ENCODE data around the gene CAMSAP3.
"Not testable (repeated sequence)": the region's sequence is repeated elsewhere in the genome, so short reads cannot be mapped to it uniquely, and the experiment has no call there.

The CAMSAP3 gene

GRCh38 chr19:7575434-7576040, 20.1 kb upstream of the CAMSAP3 start:
- no peak for DNase-seq

DNA sequence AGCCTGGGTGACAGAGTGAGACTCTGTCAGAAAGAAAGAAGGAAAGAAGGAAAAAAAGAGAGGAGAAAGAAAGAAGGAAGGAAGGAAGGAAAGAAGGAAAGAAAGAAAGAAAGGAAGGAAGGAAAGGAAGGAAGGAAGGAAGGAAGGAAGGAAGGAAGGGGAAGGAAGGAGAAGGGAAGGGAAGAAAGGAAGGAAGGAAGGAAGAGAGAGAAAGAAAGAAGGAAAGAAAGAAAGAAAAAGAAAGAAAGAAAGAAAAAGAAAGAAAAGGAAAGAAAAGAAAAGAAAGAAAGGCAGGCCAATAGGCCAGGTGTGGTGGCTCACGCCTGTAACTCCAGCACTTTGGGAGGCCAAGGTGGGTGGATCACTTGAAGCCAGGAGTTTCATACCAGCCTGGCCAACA, 18.2 kb upstream of the CAMSAP3 start:
- not testable (repeated sequence) for DNase-seq

DNA sequence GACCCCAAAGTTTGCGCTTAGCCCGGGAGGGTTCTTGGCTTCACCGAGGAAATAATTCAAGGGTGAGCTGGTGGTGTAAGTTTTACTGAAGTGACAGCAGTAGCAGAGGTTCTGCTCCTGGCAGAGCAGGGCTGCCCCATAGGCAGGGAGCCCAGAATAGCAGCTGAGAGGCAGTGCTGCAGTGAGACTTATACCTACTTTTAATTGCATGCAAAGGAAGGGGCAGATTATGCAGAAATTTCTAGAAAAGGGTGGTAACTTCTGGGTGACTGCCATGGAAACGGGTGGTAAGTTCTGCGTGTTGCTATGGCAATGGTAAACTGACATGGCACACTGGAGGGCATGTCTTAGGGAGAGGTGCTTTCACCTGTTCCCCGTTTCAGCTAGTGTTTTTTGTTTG, 17.5 kb upstream of the CAMSAP3 start:
- no peak for DNase-seq

GRCh38 chr19:7579182-7579581, 16.5 kb upstream of the CAMSAP3 start:
- no peak for DNase-seq

DNA sequence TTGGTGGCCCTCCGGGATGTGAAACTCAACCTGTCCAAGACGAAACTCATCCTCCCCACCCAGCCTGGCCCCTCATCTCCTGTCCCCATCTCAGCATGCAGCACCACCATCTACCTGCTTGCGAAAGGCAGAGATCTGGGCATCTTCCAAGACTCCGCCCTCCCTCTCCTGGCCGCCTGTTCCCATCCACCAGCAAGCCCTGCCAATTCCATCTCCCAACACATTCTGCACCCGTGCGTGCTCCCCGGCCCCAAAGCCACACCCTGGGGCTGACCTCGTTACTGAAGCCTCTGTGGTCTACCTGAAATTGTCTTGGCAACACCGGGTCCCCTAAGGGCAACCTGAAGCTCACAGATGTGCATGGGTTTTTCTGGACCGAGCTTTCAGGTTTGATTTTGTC, 13.2 kb upstream of the CAMSAP3 start:
- no peak for DNase-seq

DNA sequence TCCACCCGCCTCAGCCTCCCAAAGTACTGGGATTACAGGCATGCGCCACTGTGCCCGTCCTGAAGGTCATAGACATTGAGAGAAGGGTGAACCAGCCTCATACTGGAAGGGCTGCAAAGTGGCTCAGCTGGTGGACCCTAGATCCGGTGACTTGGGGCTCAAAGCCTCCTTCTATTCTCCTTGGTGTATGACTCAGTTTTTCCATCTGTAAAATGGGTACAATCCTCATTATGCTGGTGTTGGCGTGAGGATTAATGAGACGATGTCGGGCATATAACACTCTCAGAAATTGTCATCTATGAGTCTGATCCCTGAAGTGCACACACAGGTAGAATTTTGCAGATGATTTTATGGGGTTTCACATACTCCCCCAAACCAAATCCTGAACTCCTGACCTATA, 5.8 kb upstream of the CAMSAP3 start:
- no peak for DNase-seq

DNA sequence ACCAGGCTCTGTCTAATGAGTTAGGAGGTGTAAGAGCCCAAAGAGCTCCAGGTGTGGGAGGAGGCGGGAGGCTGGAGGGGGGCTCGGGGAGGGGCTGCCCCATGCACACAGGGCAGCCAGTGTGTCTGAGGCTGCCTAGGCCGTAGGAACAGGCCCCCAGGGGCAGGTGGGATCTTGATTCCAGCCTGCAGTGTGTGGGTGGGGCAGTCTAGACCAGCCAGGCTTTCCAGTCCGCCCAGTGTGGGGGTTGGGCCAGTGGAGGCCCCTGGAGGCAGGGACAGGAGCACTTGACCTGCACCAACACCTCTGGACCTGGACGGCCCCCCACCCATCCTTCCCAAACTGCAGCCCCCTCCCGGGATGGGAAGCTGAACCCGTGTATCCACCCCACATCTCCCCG, 5.4 kb upstream of the CAMSAP3 start:
- DNase-seq: no peak

DNA sequence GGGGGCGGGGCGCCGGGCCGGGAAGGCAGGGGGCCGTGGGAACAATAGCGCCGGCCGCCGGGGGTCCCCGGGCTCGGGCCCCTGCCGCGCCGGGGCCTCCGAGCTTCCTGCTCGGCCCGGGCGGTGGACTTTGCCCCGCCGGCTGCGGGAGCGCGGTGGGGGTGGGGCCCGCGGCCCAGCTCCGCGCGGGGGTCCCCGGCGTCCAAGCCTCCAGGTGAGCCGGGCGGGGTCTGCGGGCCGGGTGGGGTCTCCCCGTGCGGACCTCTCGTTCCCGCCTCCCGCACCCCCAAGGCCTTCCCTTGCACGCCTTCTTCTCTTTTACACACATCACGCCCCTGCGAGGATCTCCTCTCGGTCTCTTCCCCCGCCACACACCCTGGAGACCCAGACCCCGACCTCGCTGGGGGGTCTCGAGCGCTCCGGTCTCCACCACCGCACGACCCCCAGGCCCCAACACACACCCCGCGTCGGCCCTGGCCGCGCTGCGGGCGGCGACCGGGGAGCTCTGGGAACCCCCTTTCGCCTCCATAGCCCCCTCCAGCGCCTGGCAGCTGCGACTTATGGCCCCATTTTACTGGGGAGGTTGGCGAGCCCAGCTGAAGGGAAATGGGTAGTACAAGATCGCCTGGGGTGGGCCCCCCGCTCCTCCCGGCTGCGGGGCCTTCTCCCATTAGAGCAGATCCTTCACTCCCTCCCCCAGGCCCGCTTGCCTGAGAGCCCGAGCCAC, 711 bp downstream of the CAMSAP3 start:
- no peak for DNase-seq

- no peak for DNase-seq
Measured at GRCh38 chr19:7597689-7598088, 2.0 kb downstream of the CAMSAP3 start.

- DNase-seq: no peak
Measured at GRCh38 chr19:7598180-7598579, 2.5 kb downstream of the CAMSAP3 start.

DNA sequence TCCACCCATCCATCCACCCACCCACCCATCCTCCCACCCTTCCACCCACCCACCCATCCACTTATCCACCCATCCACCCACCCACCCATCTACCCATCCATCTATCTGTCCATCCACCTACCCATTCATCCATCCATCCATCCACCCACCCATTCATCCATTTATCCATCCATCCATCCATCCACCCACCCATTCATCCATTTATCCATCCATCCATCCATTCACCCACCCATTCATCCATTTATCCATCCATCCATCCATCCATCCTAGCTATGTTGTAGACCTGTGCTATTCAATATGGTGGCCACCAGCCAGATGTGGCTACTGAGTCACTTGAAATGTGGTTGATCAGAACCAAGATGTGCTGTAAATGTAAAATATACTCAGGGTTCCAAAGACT, 5.1 kb downstream of the CAMSAP3 start:
- DNase-seq: no peak

- DNase-seq: no peak
Measured at GRCh38 chr19:7602240-7602934, 6.7 kb downstream of the CAMSAP3 start.

DNA sequence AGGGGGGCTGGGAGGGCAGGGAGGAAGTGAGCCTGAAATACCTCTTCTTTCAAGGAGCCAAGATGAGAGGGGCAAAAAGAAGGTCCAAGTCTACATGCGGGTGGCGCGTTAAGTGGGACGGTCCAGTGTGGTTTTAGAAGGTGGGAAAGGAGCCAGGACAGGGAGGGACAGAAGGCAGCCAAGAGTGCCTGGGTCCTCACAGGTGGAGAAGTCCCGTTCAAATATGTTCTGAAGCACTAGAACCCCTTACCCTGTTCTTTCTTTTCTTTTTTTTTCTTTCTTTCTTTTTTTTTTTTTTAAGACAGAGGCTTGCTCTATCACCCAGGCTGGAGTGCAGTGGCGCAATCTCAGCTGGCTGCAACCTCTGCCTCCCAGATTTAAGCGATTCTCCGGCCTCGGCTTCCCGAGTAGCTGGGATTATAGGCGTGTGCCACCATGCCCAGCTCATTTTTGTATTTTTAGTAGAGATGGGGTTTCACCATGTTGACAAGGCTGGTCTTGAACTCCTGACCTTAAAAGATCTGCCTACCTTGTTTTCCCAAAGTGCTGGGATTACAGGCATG, 7.4 kb downstream of the CAMSAP3 start:
- DNase-seq: no peak

DNA sequence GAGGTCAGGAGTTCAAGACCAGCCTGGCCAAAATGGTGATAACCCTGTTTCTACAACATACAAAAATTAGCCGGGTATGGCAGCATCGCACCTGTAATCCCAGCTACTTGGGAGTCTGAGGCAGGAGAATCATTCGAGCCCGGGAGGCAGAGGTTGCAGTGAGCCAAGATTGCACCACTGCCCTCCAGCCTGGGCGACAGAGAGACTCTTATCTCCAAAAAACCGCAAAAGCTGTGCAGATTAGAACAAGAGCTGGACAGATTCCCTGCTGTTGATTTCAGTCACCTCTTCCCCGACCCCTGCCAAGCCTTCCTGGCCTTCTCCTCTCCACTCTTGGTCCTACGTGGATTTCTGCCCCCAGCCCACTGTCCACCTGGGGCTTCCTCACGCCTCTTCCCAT, 8.3 kb downstream of the CAMSAP3 start:
- DNase-seq: no peak

- no peak for DNase-seq
Measured at GRCh38 chr19:7605490-7606222, 10.0 kb downstream of the CAMSAP3 start.

DNA sequence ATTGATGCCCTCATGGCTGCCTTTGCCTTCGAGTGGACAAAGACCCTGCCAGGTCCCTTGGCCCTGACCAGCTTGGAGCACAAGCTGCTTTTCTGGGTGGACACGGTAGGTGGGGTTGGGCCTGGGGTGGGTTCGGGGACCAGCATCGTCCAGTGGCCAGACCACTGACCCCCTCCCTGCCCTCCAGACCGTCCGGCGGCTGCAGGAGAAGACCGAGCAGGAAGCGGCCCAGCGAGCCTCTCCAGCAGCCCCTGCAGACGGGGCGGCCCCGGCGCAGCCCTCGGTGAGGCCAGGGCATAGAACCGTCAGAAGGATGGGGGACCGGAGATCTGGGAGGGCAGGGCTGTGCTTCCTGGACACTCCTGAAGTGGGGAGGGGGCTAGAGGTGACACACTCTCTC, 10.6 kb downstream of the CAMSAP3 start:
- no peak for DNase-seq

GRCh38 chr19:7607212-7607873, 11.7 kb downstream of the CAMSAP3 start:
- no peak for DNase-seq

- DNase-seq: no peak
Measured at GRCh38 chr19:7607874-7608560, 12.4 kb downstream of the CAMSAP3 start.

DNA sequence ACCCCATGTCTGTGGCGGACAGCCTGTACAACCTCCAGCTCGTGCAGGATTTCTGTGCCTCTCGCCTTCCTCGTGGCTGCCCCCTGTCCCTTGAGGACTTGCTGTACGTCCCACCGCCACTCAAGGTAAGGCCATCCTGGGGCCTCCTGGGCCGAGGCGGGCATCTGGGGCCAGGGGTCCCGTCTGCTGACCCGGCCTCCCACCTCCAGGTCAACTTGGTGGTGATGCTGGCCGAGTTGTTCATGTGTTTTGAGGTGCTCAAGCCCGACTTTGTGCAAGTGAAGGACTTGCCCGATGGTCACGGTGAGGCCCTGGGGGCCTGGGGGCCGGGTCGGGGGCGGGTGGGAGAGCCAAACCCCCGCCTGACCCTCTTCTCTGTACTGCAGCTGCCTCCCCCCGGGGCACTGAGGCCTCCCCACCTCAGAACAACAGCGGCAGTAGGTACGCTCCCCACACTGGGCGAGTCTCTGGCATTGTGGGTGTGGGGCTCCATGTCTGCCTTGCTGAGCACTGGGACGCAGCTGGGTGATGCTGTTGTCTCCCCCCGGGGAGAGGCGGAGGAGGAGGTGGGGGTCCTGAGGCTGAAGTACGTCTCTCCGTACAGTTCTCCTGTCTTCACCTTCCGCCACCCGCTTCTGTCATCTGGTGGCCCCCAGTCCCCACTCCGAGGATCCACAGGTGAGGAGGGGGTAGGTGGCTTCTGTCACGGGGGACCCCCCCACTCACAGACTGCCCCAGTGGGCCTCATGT, 15.0 kb downstream of the CAMSAP3 start:
- DNase-seq: no peak

DNA sequence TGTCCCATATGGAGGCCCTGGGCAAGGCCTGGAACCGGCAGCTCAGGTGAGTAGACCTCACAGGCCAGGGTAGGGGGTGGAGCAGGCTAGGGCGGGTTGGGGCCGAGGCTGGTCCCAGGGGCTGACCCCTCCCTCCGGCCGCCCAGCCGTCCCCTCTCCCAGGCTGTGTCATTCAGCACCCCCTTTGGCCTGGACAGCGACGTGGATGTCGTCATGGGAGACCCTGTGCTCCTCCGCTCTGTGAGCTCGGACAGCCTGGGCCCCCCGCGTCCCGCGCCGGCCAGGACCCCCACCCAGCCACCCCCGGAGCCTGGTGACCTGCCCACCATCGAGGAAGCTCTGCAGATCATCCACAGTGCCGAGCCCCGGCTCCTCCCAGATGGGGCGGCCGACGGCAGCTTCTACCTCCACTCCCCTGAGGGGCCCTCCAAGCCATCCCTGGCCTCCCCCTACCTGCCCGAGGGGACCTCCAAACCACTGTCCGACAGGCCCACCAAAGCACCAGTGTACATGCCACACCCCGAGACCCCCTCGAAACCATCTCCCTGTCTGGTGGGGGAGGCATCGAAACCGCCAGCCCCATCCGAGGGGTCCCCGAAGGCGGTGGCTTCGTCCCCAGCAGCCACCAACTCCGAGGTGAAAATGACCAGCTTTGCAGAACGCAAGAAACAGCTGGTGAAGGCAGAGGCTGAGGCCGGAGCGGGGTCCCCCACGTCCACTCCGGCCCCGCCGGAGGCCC, 16.0 kb downstream of the CAMSAP3 start:
- no peak for DNase-seq
